Measurements from ENCODE around the gene PPP2R2D. TPM values are rescaled to one million over a fixed set of nuclear protein-coding genes. Genes with fewer than 3 reads are reported as not detected.

PPP2R2D gene
- total and polyA plus RNA-seq, 4 donors, result 41.4 to 55.9 (median 53.1) TPM

DNA sequence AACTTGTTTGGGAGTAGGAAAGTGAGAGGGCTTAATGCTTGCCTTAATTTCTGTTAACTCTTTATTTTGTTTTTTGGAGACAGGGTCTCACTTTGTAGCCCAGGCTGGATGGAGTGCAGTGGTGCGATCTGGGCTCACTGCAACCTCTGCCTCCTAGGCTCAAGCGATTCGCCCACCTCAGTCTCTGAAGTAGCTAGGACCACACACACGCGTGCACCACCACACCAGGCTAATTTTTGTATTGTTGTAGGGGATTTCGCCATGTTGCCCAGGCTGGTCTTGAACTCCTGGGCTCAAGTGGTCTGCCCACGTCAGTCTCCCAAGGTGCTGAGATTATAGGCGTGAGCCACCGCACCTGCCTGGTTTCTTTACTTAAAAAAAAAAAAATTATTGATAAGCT lies 1.9 kb downstream of the PPP2R2D start:
- H3K9me3 ChIP-seq (ENCODE audit: control insufficient read depth, insufficient read depth, low read length), result no peaks in the 10 kb centered on the region
- no peak for DNase-seq (ENCODE audit: low read depth in 4 of 6, low spot score in 6 of 6)
- no peak overlapping the region for H3K27ac ChIP-seq (ENCODE audit: low read depth, low read length)
- peaks cover 23% of the 10 kb centered on the region for H3K4me1 ChIP-seq (ENCODE audit: control insufficient read depth, insufficient read depth, low read length)
- WGBS (ENCODE audit: insufficient coverage), result 100% methylated on average over 6 of the region's 9 CpGs
- no peak overlapping the region for H3K4me3 ChIP-seq (ENCODE audit: low read depth, low read length)
- peaks cover 8% of the 10 kb centered on the region for H3K36me3 ChIP-seq (ENCODE audit: control insufficient read depth, insufficient read depth, low read length)
- H3K27me3 ChIP-seq (ENCODE audit: control insufficient read depth, insufficient read depth, low read length), result peaks cover 16% of the 10 kb centered on the region

GRCh38 chr10:131905267-131905571 lies 4.4 kb downstream of the PPP2R2D start:
- Histone ChIP-seq H3K27ac (ENCODE audit: low read depth, low read length) (no peak overlapping the region), H3K4me1 (ENCODE audit: control insufficient read depth, insufficient read depth, low read length) (peaks cover 17% of the 10 kb centered on the region), H3K9me3 (ENCODE audit: control insufficient read depth, insufficient read depth, low read length) (no peaks in the 10 kb centered on the region), H3K27me3 (ENCODE audit: control insufficient read depth, insufficient read depth, low read length) (no peaks in the 10 kb centered on the region), H3K4me3 (ENCODE audit: low read depth, low read length) (no peak overlapping the region), H3K36me3 (ENCODE audit: control insufficient read depth, insufficient read depth, low read length) (peaks cover 14% of the 10 kb centered on the region)
- DNase-seq (ENCODE audit: low read depth in 4 of 6, low spot score in 6 of 6), result no peak
- no CpG with 5 or more reads among the region's 5 CpGs for WGBS (ENCODE audit: insufficient coverage)

DNA sequence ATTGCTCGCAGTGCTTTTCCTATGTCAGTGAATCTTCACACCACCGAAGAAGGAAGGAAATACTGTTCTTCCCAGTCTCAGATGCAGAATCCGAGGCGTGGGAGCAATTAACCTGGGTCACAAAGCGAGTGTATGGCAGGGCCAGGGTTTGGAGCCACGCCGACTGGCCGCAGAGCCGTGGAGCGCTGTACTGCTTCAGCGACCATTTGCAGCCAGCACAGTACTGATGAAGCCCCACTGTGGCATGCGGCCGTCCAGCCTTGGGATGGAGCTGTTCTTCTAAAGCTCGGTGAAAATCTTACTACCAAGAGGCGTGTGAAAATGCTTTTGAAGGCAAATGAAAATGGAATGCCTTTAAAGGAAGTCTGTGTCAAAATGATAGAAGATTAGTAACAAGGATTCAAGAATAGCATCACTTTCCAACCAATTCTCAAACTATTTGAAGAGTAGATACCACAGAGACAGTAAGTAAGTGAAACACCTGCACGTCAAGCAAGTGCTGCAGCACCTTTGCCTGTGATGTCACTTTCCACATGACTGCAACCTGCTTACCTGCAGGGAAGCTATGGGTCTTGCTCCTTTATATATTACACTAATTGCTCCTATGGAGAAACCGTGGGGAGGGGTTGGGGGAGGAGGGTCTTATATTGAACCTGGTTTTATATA lies 4.9 kb downstream of the PPP2R2D start:
- H3K9me3 ChIP-seq (ENCODE audit: control insufficient read depth, insufficient read depth, low read length), result no peaks in the 10 kb centered on the region
- peaks cover 16% of the 10 kb centered on the region for H3K4me1 ChIP-seq (ENCODE audit: control insufficient read depth, insufficient read depth, low read length)
- H3K27me3 ChIP-seq (ENCODE audit: control insufficient read depth, insufficient read depth, low read length), result no peaks in the 10 kb centered on the region
- WGBS (ENCODE audit: insufficient coverage), result 79% methylated on average over 14 of the region's 17 CpGs
- no peak for DNase-seq (ENCODE audit: low read depth in 4 of 6, low spot score in 6 of 6)
- peaks cover 14% of the 10 kb centered on the region for H3K36me3 ChIP-seq (ENCODE audit: control insufficient read depth, insufficient read depth, low read length)
- no peak overlapping the region for H3K27ac ChIP-seq (ENCODE audit: low read depth, low read length)
- H3K4me3 ChIP-seq (ENCODE audit: low read depth, low read length), result no peak overlapping the region

DNA sequence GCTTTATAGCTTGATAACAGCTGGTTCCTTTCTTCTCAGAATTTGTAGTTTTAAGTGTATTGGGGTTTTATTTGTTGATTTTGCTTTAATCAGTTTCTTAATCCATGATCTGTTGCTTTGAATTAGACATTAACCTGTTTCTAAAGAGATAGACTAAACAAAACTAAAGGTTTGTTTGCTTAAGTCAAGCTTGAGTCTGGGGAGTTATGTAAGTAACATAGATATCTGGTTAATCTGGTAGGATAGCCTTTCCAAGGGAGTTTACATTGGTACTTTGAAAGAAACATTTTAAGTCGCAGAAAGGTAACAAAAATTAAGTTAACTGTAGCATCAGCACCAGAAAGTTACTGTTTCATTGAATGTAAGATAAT lies 5.4 kb downstream of the PPP2R2D start:
- peaks cover 14% of the 10 kb centered on the region for H3K36me3 ChIP-seq (ENCODE audit: control insufficient read depth, insufficient read depth, low read length)
- no peaks in the 10 kb centered on the region for H3K9me3 ChIP-seq (ENCODE audit: control insufficient read depth, insufficient read depth, low read length)
- no peak overlapping the region for H3K27ac ChIP-seq (ENCODE audit: low read depth, low read length)
- no peak for DNase-seq (ENCODE audit: low read depth in 4 of 6, low spot score in 6 of 6)
- H3K27me3 ChIP-seq (ENCODE audit: control insufficient read depth, insufficient read depth, low read length), result no peaks in the 10 kb centered on the region
- 83% methylated on average over 1 of the region's 1 CpG for WGBS (ENCODE audit: insufficient coverage)
- no peak overlapping the region for H3K4me3 ChIP-seq (ENCODE audit: low read depth, low read length)
- H3K4me1 ChIP-seq (ENCODE audit: control insufficient read depth, insufficient read depth, low read length), result peaks cover 16% of the 10 kb centered on the region

DNA sequence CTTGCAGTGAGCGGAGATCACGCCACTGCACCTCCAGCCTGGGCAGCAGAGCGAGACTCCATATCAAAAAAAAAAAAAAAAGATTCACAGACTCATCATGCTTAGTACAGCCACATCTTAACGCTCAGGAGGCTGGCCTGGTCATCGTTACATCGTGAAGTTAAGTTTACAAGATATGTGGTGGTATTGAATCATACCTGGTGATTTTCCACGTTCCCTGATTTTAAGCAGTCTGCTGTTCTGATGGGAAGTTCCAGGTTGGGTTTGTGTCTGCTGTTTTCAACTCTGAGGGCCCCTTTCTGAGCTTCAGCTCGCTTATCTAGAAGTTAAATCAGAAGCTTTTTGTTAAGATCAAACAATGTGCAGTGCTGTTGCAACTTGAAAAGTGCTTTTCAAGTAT lies 6.9 kb downstream of the PPP2R2D start:
- Histone ChIP-seq H3K27me3 (ENCODE audit: control insufficient read depth, insufficient read depth, low read length) (no peaks in the 10 kb centered on the region), H3K4me3 (ENCODE audit: low read depth, low read length) (no peak overlapping the region), H3K27ac (ENCODE audit: low read depth, low read length) (no peak overlapping the region), H3K9me3 (ENCODE audit: control insufficient read depth, insufficient read depth, low read length) (no peaks in the 10 kb centered on the region), H3K36me3 (ENCODE audit: control insufficient read depth, insufficient read depth, low read length) (peaks cover 15% of the 10 kb centered on the region), H3K4me1 (ENCODE audit: control insufficient read depth, insufficient read depth, low read length) (peaks cover 5% of the 10 kb centered on the region)
- no peak for DNase-seq (ENCODE audit: low read depth in 4 of 6, low spot score in 6 of 6)
- 73% methylated on average over 3 of the region's 8 CpGs for WGBS (ENCODE audit: insufficient coverage)

GRCh38 chr10:131908151-131908550 lies 7.3 kb downstream of the PPP2R2D start:
- H3K27ac ChIP-seq (ENCODE audit: low read depth, low read length), result no peak overlapping the region
- no peak overlapping the region for H3K4me3 ChIP-seq (ENCODE audit: low read depth, low read length)
- WGBS (ENCODE audit: insufficient coverage), result 80% methylated on average over 3 of the region's 5 CpGs
- H3K27me3 ChIP-seq (ENCODE audit: control insufficient read depth, insufficient read depth, low read length), result no peaks in the 10 kb centered on the region
- H3K9me3 ChIP-seq (ENCODE audit: control insufficient read depth, insufficient read depth, low read length), result no peaks in the 10 kb centered on the region
- DNase-seq (ENCODE audit: low read depth in 4 of 6, low spot score in 6 of 6), result no peak
- peaks cover 14% of the 10 kb centered on the region for H3K36me3 ChIP-seq (ENCODE audit: control insufficient read depth, insufficient read depth, low read length)
- H3K4me1 ChIP-seq (ENCODE audit: control insufficient read depth, insufficient read depth, low read length), result peaks cover 1% of the 10 kb centered on the region

DNA sequence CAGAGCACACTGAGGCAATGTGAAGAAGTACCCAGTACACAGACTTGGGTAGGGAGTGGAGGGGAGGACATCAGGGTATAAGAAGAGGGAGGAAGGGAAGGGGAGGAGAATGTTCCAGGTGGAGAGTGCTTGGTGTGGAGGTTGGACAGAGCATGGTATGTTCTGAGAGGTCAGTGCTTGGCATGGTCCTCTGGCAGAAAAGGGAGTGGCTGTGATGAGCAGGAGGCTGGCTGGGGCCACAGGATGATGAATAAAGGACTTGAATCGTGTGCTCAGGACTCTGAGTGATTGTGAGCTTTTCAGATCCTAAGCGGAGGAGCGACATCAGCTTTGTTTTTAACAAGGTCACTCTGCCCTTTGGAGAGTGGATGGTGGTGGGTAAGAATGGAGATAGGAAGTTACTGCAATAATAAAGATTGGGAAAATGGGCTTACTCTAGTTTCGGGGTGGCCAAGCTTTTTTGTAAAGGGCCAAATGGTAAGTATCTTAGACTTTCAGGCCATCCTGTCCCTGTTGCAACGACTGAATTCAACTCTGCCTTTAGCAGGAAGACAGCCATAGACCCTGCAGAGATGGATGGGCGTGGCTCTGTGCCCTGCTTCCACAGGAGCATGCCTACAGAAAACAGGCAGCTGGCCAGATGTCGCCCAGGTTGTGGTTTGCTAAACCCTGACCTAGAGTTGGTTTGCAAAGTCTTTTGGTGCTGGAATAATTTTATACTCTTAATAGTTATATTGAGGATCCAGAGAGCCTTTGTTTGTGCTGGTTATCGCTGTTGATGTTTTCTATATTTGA lies 8.4 kb downstream of the PPP2R2D start:
- DNase-seq (ENCODE audit: low read depth in 4 of 6, low spot score in 6 of 6), result no peak

GRCh38 chr10:131909929-131910328 lies 9.1 kb downstream of the PPP2R2D start:
- 85% methylated on average over 7 of the region's 11 CpGs for WGBS (ENCODE audit: insufficient coverage)
- no peaks in the 10 kb centered on the region for H3K4me1 ChIP-seq (ENCODE audit: control insufficient read depth, insufficient read depth, low read length)
- no peak overlapping the region for H3K4me3 ChIP-seq (ENCODE audit: low read depth, low read length)
- no peaks in the 10 kb centered on the region for H3K27me3 ChIP-seq (ENCODE audit: control insufficient read depth, insufficient read depth, low read length)
- H3K9me3 ChIP-seq (ENCODE audit: control insufficient read depth, insufficient read depth, low read length), result no peaks in the 10 kb centered on the region
- no peak overlapping the region for H3K27ac ChIP-seq (ENCODE audit: low read depth, low read length)
- H3K36me3 ChIP-seq (ENCODE audit: control insufficient read depth, insufficient read depth, low read length), result peaks cover 14% of the 10 kb centered on the region
- no peak for DNase-seq (ENCODE audit: low read depth in 4 of 6, low spot score in 6 of 6)

More for the DNA sequence above, 8.4 kb downstream of the PPP2R2D start:
- no peaks in the 10 kb centered on the region for H3K27me3 ChIP-seq (ENCODE audit: control insufficient read depth, insufficient read depth, low read length)
- no peak overlapping the region for H3K4me3 ChIP-seq (ENCODE audit: low read depth, low read length)
- H3K36me3 ChIP-seq (ENCODE audit: control insufficient read depth, insufficient read depth, low read length), result peaks cover 14% of the 10 kb centered on the region
- H3K4me1 ChIP-seq (ENCODE audit: control insufficient read depth, insufficient read depth, low read length), result no peaks in the 10 kb centered on the region
- H3K9me3 ChIP-seq (ENCODE audit: control insufficient read depth, insufficient read depth, low read length), result no peaks in the 10 kb centered on the region
- WGBS (ENCODE audit: insufficient coverage), result 69% methylated on average over 4 of the region's 8 CpGs
- no peak overlapping the region for H3K27ac ChIP-seq (ENCODE audit: low read depth, low read length)

- Histone ChIP-seq H3K27me3 (ENCODE audit: control insufficient read depth, insufficient read depth, low read length) (no peaks in the 10 kb centered on the region), H3K9me3 (ENCODE audit: control insufficient read depth, insufficient read depth, low read length) (no peaks in the 10 kb centered on the region), H3K27ac (ENCODE audit: low read depth, low read length) (no peak overlapping the region), H3K4me3 (ENCODE audit: low read depth, low read length) (no peak overlapping the region), H3K36me3 (ENCODE audit: control insufficient read depth, insufficient read depth, low read length) (peaks cover 10% of the 10 kb centered on the region), H3K4me1 (ENCODE audit: control insufficient read depth, insufficient read depth, low read length) (no peaks in the 10 kb centered on the region)
- no peak for DNase-seq (ENCODE audit: low read depth in 4 of 6, low spot score in 6 of 6)
- WGBS (ENCODE audit: insufficient coverage), result 82% methylated on average over 11 of the region's 15 CpGs
Measured at GRCh38 chr10:131910663-131911314, 10.0 kb downstream of the PPP2R2D start.
